Measurements from ENCODE around the gene CDC14A. TPM values are rescaled to one million over a fixed set of nuclear protein-coding genes. Genes with fewer than 3 reads are reported as not detected.

CDC14A gene
- total and polyA plus RNA-seq, 2 experiments from 2014 or later, result 7.3 to 14.5 TPM

DNA sequence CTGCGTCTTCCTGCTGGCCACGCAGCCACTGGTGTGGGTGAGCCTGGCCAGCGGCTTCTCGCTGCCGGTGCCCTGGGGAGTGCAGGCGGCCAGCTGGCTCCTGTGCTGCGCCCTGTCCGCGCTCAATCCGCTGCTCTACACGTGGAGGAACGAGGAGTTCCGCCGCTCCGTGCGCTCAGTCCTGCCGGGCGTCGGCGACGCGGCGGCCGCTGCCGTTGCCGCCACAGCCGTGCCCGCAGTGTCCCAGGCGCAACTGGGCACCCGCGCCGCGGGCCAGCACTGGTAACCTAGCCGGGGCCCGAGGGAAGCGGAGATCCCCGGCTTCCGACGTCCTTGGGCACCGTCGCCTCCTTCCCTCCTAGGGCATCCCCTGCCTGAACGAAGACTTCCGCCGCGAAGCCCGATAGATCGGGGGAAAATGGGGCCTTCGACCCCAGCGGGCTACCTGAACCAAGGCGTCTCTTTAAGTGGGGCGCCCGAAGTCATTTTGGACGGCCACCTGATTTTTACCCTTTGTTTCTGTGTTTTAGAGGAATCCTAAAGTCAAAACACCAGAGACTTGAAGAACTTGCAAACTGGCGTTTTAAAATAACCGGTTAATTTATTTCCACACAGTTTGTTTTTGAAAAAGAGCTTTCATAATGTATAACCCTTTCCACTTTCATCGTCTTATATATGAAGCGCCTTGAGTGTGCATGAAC, 187.7 kb downstream of the CDC14A start:
- peaks cover 9% of the 10 kb centered on the region for H3K4me1 ChIP-seq (ENCODE audit: insufficient read depth)

DNA sequence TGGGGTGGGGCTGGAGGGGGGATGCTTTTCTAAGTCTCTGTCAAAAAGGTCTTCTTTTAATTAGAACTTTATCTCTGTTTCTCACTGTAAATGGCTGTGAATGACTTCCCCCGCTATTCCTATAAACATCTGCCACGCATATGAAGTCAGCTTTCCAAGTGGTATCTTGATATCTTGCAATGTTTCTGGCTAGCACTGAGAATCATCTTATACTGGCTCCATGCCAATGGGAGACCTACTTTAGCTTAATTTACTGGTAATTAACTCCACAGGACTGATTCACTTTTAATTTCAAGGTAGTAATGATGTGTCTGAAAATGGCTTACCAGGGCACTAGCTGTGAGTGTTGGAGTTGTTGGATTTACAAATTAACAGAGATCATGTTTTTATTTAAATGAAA, 190.0 kb downstream of the CDC14A start:
- Histone ChIP-seq H3K36me3 (replicated peaks; ENCODE audit: insufficient read depth, low read depth) (no peaks in the 10 kb centered on the region), H3K4me1 (ENCODE audit: insufficient read depth) (peaks cover 9% of the 10 kb centered on the region), H3K4me2 (no peak overlapping the region), H3K27me3 (peaks cover 54% of the 10 kb centered on the region), H3K4me3 (no peak overlapping the region), H3K27ac (no peak overlapping the region), H3K9me3 (ENCODE audit: low read depth) (no peaks in the 10 kb centered on the region), H2AFZ (no peak overlapping the region), H3K9me2 (replicated peaks; ENCODE audit: insufficient read depth) (no peaks in the 10 kb centered on the region), H4K20me1 (ENCODE audit: insufficient read depth, poor library complexity, severe bottlenecking) (no peaks in the 10 kb centered on the region), H3K79me2 (no peaks in the 10 kb centered on the region)
- TF ChIP-seq EZH2 (IDR thresholded peaks at IDR 0.05; ENCODE audit: borderline replicate concordance) (no peak), EZH2phosphoT487 (IDR thresholded peaks at IDR 0.05; ENCODE audit: low read depth, severe bottlenecking, unreplicated experiment) (no peak)
- TF ChIP-seq, protein P1, sequence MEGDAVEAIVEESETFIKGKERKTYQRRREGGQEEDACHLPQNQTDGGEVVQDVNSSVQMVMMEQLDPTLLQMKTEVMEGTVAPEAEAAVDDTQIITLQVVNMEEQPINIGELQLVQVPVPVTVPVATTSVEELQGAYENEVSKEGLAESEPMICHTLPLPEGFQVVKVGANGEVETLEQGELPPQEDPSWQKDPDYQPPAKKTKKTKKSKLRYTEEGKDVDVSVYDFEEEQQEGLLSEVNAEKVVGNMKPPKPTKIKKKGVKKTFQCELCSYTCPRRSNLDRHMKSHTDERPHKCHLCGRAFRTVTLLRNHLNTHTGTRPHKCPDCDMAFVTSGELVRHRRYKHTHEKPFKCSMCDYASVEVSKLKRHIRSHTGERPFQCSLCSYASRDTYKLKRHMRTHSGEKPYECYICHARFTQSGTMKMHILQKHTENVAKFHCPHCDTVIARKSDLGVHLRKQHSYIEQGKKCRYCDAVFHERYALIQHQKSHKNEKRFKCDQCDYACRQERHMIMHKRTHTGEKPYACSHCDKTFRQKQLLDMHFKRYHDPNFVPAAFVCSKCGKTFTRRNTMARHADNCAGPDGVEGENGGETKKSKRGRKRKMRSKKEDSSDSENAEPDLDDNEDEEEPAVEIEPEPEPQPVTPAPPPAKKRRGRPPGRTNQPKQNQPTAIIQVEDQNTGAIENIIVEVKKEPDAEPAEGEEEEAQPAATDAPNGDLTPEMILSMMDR (IDR thresholded peaks at IDR 0.05; ENCODE audit: poor library complexity), result no peak
- 57% methylated on average over 2 of the region's 2 CpGs for WGBS (ENCODE audit: low lambda C conversion rate, missing lambda C conversion rate)
- DNase-seq (ENCODE audit: low spot score), result no peak

More for the DNA sequence above, 187.7 kb downstream of the CDC14A start:
- H3K9me2 ChIP-seq (replicated peaks; ENCODE audit: insufficient read depth), result no peaks in the 10 kb centered on the region
- peak overlapping the region; percentile 94 for H3K4me2 ChIP-seq
- H2AFZ ChIP-seq, result peak overlapping the region; percentile 31
- WGBS (ENCODE audit: low lambda C conversion rate, missing lambda C conversion rate), result 13% methylated on average over 56 of the region's 57 CpGs
- no peaks in the 10 kb centered on the region for H3K79me2 ChIP-seq
- no peaks in the 10 kb centered on the region for H3K9me3 ChIP-seq (ENCODE audit: low read depth)
- H3K27ac ChIP-seq, result no peak overlapping the region
- H3K4me3 ChIP-seq, result peak overlapping the region; percentile 29
- no peaks in the 10 kb centered on the region for H4K20me1 ChIP-seq (ENCODE audit: insufficient read depth, poor library complexity, severe bottlenecking)
- DNase-seq (ENCODE audit: low spot score), result peak; percentile 24
- H3K36me3 ChIP-seq (replicated peaks; ENCODE audit: insufficient read depth, low read depth), result no peaks in the 10 kb centered on the region
- H3K27me3 ChIP-seq, result peaks cover 77% of the 10 kb centered on the region
- TF ChIP-seq EZH2 (IDR thresholded peaks at IDR 0.05; ENCODE audit: borderline replicate concordance) (peak; percentile 95), EZH2phosphoT487 (IDR thresholded peaks at IDR 0.05; ENCODE audit: low read depth, severe bottlenecking, unreplicated experiment) (peak; percentile 64)
- TF ChIP-seq, protein P1 (IDR thresholded peaks at IDR 0.05; ENCODE audit: poor library complexity), result no peak

DNA sequence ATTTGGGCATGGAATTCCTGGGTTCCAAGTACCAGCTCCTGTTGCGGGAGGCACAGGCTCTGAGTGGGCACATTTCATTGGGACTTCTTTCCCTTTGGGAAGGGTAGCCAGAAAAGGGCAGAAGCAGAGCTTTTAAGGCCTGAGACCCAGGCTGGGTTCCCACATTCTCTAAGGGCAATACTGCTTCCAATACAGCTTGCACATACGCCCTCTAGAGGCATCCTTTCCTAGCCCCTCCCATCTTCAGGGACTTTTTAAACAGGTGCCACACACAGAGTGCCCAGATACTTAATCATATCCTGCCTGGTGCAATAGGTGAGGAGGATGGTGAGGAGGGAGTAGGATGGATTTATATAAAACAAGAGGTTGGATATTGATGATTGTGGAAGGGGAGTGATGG, 191.3 kb downstream of the CDC14A start:
- 72% methylated on average over 2 of the region's 2 CpGs for WGBS (ENCODE audit: low lambda C conversion rate, missing lambda C conversion rate)
- Histone ChIP-seq H3K4me3 (no peak overlapping the region), H3K9me3 (ENCODE audit: low read depth) (no peaks in the 10 kb centered on the region), H2AFZ (no peak overlapping the region), H4K20me1 (ENCODE audit: insufficient read depth, poor library complexity, severe bottlenecking) (no peaks in the 10 kb centered on the region), H3K27me3 (peaks cover 40% of the 10 kb centered on the region), H3K27ac (no peak overlapping the region), H3K79me2 (no peaks in the 10 kb centered on the region), H3K4me1 (ENCODE audit: insufficient read depth) (peaks cover 9% of the 10 kb centered on the region), H3K4me2 (no peak overlapping the region), H3K36me3 (replicated peaks; ENCODE audit: insufficient read depth, low read depth) (no peaks in the 10 kb centered on the region), H3K9me2 (replicated peaks; ENCODE audit: insufficient read depth) (no peaks in the 10 kb centered on the region)
- TF ChIP-seq EZH2phosphoT487 (IDR thresholded peaks at IDR 0.05; ENCODE audit: low read depth, severe bottlenecking, unreplicated experiment) (no peak), EZH2 (IDR thresholded peaks at IDR 0.05; ENCODE audit: borderline replicate concordance) (no peak)
- TF ChIP-seq, protein P1 (IDR thresholded peaks at IDR 0.05; ENCODE audit: poor library complexity), result peak; percentile 6
- DNase-seq (ENCODE audit: low spot score), result no peak

Measured in hepatocyte (in vitro differentiated cells).